Stimulated activated CD8-positive, alpha-beta memory T cell treated with anti-CD3 and anti-CD28 coated beads, Interleukin-15, amount 100 ng/mL, for 24 hours (primary cell): ENCODE data around the gene IDUA.

Experiments
- DNase-seq: peaks from one replicate; pipeline ENCODE4 v3.0.0-alpha.2; 2020; ENCODE audit warnings: low read depth

IDUA gene

GRCh38 chr4:1015746-1016145, 28.9 kb downstream of the IDUA start:
- DNase-seq, result no peak

DNA sequence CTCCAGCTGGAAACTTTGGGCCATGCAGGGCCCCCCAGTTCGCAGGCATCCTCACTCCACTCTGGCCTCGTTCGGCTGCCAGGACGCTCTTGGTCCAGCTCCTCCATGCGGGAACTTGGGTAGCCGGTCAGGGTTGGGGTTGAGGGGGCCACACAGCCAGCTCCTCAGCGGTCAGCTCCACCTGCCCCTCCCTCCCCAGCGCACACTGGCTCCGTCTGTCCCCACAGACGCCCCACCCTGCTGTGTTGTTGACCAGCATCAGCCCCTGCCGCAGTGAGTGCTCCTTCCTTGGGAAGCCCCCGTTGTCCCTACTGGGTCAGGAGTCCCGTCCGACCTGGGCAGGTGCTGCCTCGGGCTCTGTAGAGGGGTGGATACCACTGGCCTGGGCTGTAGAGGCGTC, 30.4 kb downstream of the IDUA start:
- DNase-seq, result no peak

DNA sequence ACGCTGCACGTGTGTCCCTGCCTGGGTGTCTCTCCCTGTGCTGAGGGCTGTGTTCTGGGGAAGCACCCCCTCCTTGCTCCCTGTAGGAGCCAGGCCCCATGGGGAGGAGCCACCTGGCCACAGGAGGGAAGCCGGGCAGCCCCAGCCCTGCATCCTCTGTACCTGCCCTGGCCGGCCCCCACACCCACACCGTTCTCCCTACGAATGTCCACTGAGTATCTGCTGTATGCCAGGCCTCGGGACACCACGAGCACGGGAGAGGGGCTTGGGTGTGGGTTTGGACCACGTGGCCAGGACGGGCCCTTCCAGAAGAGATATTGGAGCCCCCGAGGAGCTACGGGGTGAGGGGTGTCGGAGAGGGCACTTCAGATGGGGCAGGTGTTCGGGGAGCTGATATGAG, 30.9 kb downstream of the IDUA start:
- DNase-seq, result no peak

DNA sequence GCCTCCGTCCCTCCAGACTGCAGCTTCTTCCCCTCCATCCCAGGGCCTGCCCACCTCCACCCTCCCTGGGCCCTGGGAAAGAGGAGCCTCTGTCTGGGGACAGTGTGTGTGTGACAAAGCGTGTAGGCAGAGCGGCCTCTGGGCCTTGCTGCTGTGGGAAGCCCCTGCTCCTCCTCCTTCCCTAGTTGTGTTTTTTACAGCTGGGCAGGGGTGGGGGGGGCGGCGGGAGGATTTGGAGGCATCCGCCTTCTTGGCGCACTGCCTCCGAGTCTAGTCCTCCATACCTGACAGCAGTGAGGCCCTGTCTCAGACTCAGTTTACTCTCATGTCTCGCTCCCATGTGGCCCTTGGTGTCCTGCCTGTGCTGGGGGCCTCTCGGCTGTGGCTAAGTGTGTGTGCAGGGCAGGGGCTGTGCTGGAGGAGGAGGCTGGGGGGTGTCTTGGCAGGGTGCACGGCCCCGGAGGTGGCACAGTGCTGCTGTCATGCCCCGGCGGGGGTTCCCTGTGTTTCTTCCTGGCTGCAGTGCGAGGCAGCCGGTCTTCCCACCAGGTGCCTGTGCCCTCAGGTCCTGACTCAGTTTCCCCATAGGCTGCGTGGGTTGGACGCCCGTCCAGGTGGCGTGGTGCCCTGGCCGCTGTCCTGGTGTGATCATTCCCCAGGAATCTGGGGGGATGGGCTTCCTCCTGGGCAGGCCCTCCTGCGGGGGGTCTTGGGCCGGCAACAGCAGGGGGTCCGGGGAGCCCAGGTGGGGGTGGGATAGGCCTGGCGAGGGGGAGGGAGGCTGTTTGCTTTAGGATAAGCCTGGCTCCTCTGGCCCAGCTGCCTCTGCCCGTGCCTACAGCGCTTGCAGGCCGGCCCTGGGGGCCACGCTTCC, 31.5 kb downstream of the IDUA start:
- DNase-seq, result no peak

- no peak for DNase-seq
Measured at GRCh38 chr4:1019320-1019719, 32.5 kb downstream of the IDUA start.

DNA sequence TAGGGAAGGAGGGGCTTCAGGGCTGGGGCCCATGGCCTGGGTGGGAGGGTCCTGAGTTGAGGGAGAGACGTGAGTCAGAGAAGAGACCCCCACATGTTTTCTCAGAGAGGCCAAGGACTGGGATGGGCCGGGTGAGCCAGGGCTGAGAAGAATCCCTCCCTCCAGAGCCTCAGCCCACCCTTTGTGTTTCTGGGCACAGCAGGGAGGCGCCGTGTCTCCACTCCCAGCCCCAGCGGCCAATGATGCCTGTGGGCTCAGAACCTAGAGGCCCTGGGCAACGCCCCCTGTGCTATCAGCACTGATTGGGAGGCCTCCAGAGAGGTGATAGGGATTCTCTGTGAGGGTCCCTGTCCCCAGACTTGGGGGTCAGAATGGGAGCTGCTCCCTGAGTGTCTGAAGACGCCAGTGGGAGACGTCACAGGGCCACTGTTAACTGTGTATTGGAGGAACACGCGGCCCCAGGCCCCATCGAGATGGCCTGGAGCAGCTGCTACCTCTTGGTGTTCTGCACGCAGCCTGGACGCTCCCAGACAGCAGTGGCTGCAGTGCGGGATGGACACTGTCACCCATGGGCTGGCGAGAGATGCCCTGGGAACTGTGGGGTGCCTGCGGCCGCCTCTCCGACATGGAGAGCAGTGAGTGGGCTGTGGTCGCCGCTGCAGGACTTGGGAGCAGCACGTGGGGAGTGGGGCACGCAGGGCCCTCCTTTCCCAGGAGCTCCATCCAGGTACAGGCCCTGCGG, 33.1 kb downstream of the IDUA start:
- no peak for DNase-seq

GRCh38 chr4:1021386-1022050, 34.7 kb downstream of the IDUA start:
- no peak for DNase-seq

GRCh38 chr4:1022051-1022738, 35.4 kb downstream of the IDUA start:
- no peak for DNase-seq

DNA sequence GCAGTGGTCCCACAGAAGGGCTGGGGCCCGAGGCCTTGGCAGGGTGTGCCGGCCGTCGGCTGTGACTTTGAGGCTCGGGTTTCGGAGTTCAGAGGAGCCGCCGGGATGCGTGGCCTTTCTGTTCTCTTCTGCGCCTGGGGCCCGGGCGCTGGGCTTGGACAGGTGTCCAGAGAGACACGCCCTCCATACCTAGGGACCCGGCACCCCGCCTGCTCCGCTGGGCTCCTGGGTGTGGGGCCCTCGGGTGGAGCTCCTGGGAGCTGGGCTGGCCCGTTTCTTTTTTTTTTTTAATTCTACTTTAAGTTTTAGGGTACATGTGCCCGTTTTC, 35.9 kb downstream of the IDUA start:
- DNase-seq, result no peak

DNA sequence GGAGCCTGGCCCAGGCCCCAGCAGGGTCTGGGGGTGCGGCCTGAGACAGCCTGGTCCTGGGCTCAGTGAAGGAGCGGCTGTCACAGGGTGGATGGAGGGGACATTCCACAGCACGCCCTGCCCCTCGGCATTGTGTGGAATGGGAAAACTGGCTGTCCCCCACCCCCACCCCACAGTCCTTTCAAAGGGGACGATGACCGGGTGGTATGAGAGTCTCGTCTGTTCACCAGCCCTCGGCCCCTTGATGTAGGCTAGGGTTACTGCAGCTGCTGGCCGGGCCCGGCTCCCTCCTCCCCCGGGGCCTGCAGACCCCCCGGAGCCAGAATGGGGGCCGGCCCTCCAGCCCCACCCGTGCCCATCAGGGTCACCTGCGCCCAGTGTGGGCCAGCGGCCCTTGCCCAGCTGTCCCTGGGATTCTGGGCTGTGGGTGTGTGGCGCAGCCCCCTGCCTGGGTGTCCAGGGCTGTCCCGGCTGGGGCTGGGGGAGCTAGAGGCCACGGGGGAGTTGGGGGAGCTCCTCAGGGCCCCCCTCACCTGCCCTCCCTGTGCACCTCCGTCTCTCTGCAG, 36.3 kb downstream of the IDUA start:
- DNase-seq, result no peak

DNA sequence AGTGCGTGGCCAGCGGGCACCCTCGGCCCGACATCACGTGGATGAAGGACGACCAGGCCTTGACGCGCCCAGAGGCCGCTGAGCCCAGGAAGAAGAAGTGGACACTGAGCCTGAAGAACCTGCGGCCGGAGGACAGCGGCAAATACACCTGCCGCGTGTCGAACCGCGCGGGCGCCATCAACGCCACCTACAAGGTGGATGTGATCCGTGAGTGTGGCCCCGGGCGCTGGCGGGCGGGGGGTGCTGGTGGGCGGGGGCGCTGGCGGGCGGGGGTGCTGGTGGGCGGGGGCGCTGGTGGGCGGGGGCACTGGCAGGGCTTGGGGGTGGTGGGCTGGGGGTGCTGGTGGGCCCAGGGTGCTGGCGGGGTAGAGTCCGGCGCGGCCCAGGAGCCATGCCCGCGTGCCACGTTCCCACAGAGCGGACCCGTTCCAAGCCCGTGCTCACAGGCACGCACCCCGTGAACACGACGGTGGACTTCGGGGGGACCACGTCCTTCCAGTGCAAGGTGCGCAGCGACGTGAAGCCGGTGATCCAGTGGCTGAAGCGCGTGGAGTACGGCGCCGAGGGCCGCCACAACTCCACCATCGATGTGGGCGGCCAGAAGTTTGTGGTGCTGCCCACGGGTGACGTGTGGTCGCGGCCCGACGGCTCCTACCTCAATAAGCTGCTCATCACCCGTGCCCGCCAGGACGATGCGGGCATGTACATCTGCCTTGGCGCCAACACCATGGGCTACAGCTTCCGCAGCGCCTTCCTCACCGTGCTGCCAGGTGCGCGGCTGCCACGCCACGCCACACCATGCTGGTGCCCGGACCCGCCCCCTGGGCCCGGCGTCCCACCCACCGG, 37.3 kb downstream of the IDUA start:
- no peak for DNase-seq

GRCh38 chr4:1024882-1025545, 38.2 kb downstream of the IDUA start:
- DNase-seq, result no peak

DNA sequence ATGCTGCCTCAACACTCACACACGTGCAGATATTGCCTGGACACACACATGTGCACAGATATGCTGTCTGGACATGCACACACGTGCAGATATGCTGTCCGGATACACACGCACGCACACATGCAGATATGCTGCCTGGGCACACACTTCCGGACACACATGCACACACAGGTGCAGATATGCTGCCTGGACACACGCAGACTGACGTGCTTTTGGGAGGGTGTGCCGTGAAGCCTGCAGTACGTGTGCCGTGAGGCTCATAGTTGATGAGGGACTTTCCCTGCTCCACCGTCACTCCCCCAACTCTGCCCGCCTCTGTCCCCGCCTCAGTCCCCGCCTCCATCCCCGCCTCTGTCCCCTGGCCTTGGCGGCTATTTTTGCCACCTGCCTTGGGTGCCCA, 39.3 kb downstream of the IDUA start:
- no peak for DNase-seq

GRCh38 chr4:1027219-1027914, 40.5 kb downstream of the IDUA start:
- no peak for DNase-seq

GRCh38 chr4:1027915-1028238, 41.0 kb downstream of the IDUA start:
- no peak for DNase-seq

GRCh38 chr4:1028574-1029220, 41.9 kb downstream of the IDUA start:
- DNase-seq, result no peak

GRCh38 chr4:1029529-1029928, 42.7 kb downstream of the IDUA start:
- no peak for DNase-seq

DNA sequence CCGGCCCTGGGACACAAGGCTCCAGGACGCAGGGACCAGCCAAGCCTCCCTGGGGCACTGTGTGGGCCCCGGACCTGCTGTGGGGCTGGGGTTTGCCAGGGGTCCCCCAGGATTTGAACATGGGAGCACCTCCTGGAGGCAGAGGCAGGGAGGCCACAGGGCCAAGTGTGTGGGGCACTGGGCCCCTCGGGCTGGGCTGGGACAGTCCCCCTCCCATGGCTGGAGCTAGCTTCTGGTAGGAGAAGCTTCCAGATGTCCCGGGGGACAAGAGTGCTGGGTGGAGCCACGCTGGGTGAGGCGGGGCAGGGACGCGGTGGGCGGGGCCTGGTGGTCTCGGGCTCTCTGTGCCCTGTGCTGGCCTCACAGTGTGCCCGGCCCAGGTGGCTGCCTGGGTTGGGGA, 43.2 kb downstream of the IDUA start:
- DNase-seq, result no peak

GRCh38 chr4:1030559-1030958, 43.7 kb downstream of the IDUA start:
- no peak for DNase-seq

DNA sequence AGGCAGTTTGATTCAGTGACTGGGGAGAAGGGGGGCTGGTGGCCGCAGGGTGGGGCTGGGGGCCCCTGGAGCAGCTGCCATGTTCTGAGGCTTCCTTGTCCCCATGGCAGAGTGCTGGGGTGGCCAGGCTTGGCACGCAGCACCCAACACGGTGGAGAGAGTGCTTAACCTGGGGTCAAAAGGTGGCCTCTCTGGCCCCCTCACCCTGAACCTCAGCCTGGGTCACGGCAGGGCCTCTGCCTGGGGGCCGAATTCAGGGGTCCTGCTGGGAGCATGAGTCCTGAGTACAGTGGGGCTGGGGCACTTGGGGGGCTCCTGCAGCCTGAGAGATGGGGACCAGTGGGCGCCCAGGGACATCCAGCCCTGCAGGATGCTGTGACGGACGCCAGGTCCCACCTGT, 44.5 kb downstream of the IDUA start:
- DNase-seq, result no peak
